ENCODE data around the gene SLC2A4RG. TPM values are rescaled to one million over a fixed set of nuclear protein-coding genes. Genes with fewer than 3 reads are reported as not detected.

SLC2A4RG gene
- total RNA-seq, 1 donor from 2014 or later, result 12.0 TPM

GRCh38 chr20:63751471-63752271, 12.1 kb downstream of the SLC2A4RG start:
- H2AFZ ChIP-seq (replicated peaks), result no peak overlapping the region
- no peak overlapping the region for H3K4me3 ChIP-seq
- H3K9me3 Mint-ChIP-seq, result no peaks in the 10 kb centered on the region
- TF ChIP-seq EZH2 (IDR thresholded peaks at IDR 0.05), result no peak
- TF ChIP-seq, protein P1, sequence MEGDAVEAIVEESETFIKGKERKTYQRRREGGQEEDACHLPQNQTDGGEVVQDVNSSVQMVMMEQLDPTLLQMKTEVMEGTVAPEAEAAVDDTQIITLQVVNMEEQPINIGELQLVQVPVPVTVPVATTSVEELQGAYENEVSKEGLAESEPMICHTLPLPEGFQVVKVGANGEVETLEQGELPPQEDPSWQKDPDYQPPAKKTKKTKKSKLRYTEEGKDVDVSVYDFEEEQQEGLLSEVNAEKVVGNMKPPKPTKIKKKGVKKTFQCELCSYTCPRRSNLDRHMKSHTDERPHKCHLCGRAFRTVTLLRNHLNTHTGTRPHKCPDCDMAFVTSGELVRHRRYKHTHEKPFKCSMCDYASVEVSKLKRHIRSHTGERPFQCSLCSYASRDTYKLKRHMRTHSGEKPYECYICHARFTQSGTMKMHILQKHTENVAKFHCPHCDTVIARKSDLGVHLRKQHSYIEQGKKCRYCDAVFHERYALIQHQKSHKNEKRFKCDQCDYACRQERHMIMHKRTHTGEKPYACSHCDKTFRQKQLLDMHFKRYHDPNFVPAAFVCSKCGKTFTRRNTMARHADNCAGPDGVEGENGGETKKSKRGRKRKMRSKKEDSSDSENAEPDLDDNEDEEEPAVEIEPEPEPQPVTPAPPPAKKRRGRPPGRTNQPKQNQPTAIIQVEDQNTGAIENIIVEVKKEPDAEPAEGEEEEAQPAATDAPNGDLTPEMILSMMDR (IDR thresholded peaks at IDR 0.05), result no peak
- TF ChIP-seq EZH2phosphoT487 (IDR thresholded peaks at IDR 0.05), result no peak
- H3K27ac ChIP-seq, result no peak overlapping the region
- H3K27me3 Mint-ChIP-seq (ENCODE audit: insufficient read depth, low read depth), result peaks cover 4% of the 10 kb centered on the region
- H3K36me3 ChIP-seq, result no peaks in the 10 kb centered on the region
- no peak overlapping the region for H3K4me3 Mint-ChIP-seq
- H3K4me2 ChIP-seq, result no peak overlapping the region
- H4K20me1 ChIP-seq (ENCODE audit: low read depth), result no peaks in the 10 kb centered on the region
- H3K4me1 ChIP-seq, result no peaks in the 10 kb centered on the region
- no peak overlapping the region for H3K9ac ChIP-seq
- H3F3A ChIP-seq (ENCODE audit: low read depth), result no peaks in the 10 kb centered on the region
- H3K36me3 Mint-ChIP-seq, result no peaks in the 10 kb centered on the region
- H3K9me3 ChIP-seq (ENCODE audit: low read depth), result no peaks in the 10 kb centered on the region
- no peaks in the 10 kb centered on the region for H3K79me2 ChIP-seq (ENCODE audit: low read depth)
- no peak overlapping the region for H3K27ac Mint-ChIP-seq
- H3K4me1 Mint-ChIP-seq, result peaks cover 16% of the 10 kb centered on the region
- H3K27me3 ChIP-seq, result no peaks in the 10 kb centered on the region
- no peak for DNase-seq (ENCODE audit: low spot score)

GRCh38 chr20:63752411-63753101, 13.0 kb downstream of the SLC2A4RG start:
- Histone ChIP-seq H3F3A (ENCODE audit: low read depth) (no peaks in the 10 kb centered on the region), H3K27ac (no peak overlapping the region), H3K27me3 (no peaks in the 10 kb centered on the region), H3K9me3 (ENCODE audit: low read depth) (no peaks in the 10 kb centered on the region), H4K20me1 (ENCODE audit: low read depth) (no peaks in the 10 kb centered on the region), H3K9ac (no peak overlapping the region), H3K4me3 (no peak overlapping the region), H2AFZ (replicated peaks) (no peak overlapping the region), H3K4me1 (no peaks in the 10 kb centered on the region), H3K4me2 (no peak overlapping the region), H3K36me3 (no peaks in the 10 kb centered on the region), H3K79me2 (ENCODE audit: low read depth) (no peaks in the 10 kb centered on the region)
- no peak overlapping the region for H3K4me3 Mint-ChIP-seq
- H3K9me3 Mint-ChIP-seq, result no peaks in the 10 kb centered on the region
- no peak for DNase-seq (ENCODE audit: low spot score)
- H3K4me1 Mint-ChIP-seq, result peaks cover 16% of the 10 kb centered on the region
- no peak for TF ChIP-seq EZH2 (IDR thresholded peaks at IDR 0.05)
- TF ChIP-seq EZH2phosphoT487 (IDR thresholded peaks at IDR 0.05), result no peak
- TF ChIP-seq, protein P1 (IDR thresholded peaks at IDR 0.05), result no peak
- peaks cover 4% of the 10 kb centered on the region for H3K27me3 Mint-ChIP-seq (ENCODE audit: insufficient read depth, low read depth)
- no peak overlapping the region for H3K27ac Mint-ChIP-seq
- peaks cover 3% of the 10 kb centered on the region for H3K36me3 Mint-ChIP-seq

- Mint-ChIP-seq H3K9me3 (no peaks in the 10 kb centered on the region), H3K36me3 (peaks cover 3% of the 10 kb centered on the region), H3K4me3 (no peak overlapping the region), H3K27ac (no peak overlapping the region), H3K27me3 (ENCODE audit: insufficient read depth, low read depth) (peaks cover 4% of the 10 kb centered on the region), H3K4me1 (peaks cover 16% of the 10 kb centered on the region)
- Histone ChIP-seq H3K27me3 (no peaks in the 10 kb centered on the region), H3K4me3 (no peak overlapping the region), H3K27ac (no peak overlapping the region), H3K36me3 (no peaks in the 10 kb centered on the region), H3F3A (ENCODE audit: low read depth) (no peaks in the 10 kb centered on the region), H3K9me3 (ENCODE audit: low read depth) (no peaks in the 10 kb centered on the region), H3K4me2 (no peak overlapping the region), H3K79me2 (ENCODE audit: low read depth) (no peaks in the 10 kb centered on the region), H2AFZ (replicated peaks) (no peak overlapping the region), H4K20me1 (ENCODE audit: low read depth) (no peaks in the 10 kb centered on the region), H3K9ac (no peak overlapping the region), H3K4me1 (no peaks in the 10 kb centered on the region)
- TF ChIP-seq EZH2 (IDR thresholded peaks at IDR 0.05), result no peak
- TF ChIP-seq EZH2phosphoT487 (IDR thresholded peaks at IDR 0.05), result no peak
- TF ChIP-seq, protein P1 (IDR thresholded peaks at IDR 0.05), result no peak
- no peak for DNase-seq (ENCODE audit: low spot score)
Observed at GRCh38 chr20:63753381-63753780, 13.8 kb downstream of the SLC2A4RG start.
